HG02885 (cell line): ENCODE results near the gene LGALS3.
A peak's percentile ranks its signal among the peaks of the same experiment; 100 is the strongest.
"Not testable (repeated sequence)": the region's sequence is repeated elsewhere in the genome, so short reads cannot be mapped to it uniquely, and the experiment has no call there.

Experiments
- ATAC-seq: cut with Tn5 transposase; IDR thresholded peaks from one replicate; pipeline ENCODE4 v1.9.1; 2021; ENCODE audit warnings: mild to moderate bottlenecking; ENCODE audit not compliant: unreplicated experiment, poor library complexity

Gene LGALS3

DNA sequence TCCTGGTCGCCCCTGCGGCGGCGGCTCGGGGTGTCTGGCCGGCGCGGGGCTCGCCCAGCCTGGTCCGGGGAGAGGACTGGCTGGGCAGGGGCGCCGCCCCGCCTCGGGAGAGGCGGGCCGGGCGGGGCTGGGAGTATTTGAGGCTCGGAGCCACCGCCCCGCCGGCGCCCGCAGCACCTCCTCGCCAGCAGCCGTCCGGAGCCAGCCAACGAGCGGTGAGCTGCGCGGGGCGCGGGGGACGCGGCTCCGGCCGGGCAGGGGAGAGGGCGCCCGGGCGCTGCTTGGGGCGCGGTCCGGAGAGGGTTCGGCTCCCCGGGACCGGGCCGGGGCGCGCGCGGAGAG is at the start of gene LGALS3:
LGALS3 (plus strand) TSS at position 167 of the 342 bp plus-strand sequence. CDS start 8,122 bp downstream, outside the sequence.
- ATAC-seq, result peak; percentile 78

GRCh38 chr14:55079961-55080360 is 49.1 kb upstream of the LGALS3 start:
- not testable (repeated sequence) for ATAC-seq

GRCh38 chr14:55084401-55085059 is 44.5 kb upstream of the LGALS3 start:
- ATAC-seq, result no peak

DNA sequence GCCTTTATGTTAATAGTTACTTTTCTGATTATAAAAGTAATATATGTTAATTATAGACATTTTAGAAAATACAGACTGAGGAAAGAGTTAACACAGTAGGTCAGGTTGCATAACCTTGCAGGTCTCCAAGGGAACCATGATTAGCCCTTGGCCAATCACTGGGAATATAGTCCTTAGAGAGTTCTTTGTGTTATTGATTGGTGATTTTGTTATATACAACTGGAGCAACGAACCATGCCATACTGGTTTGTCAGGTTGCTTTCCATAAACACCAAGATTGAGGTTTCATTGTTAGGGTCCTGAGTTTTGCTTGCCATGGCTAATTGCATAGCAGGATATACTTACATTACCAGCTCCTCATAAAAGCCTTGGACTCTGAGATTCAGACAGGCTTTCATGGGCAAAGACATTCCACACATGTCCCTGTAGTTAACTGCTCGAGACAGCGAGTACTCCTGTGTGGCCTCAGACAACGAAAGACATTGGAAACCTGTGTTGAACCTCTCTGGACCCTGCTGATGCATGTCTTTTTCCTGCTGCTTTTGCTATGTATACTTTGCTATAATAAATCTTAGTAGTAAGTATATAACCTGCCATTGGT is 43.9 kb upstream of the LGALS3 start:
- no peak for ATAC-seq

- ATAC-seq, result no peak
Observed at GRCh38 chr14:55086938-55087337, 42.1 kb upstream of the LGALS3 start.

DNA sequence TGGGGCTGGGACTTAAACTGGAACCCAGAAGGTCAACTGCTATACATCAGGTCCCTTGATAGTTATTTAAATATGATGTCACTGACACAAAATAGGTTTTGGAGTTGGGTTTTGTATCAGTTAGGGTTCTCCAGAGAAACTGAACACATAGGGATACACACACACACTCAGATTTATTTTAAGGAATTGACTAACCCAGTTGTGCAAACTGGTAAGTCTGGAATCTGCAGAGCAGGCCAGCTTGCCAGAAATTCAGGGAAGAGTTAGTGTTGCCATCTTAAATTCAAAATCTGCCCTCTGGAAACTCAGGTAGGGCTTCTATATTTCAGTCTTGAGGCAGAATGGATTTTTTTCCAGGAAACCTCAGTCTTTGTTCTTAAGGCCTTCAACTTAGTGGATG is 40.7 kb upstream of the LGALS3 start:
- ATAC-seq, result no peak

DNA sequence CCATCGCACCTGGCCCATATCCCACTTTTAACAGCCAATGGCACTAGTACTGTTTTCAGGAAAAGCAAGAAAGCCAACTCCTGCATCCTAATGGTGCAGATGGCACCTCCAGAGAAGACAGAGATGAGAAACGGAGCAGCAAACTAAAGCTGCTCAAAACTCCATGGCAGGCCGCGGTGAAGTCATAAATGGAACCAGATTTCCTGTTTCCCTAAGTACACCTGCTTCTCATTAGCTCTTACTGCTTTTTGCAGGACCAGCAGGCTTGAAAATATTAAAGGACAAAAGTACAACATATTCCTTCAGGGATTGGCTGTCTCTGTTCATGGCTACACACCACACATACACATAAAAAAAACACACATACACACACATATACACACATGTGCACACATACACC is 36.7 kb upstream of the LGALS3 start:
- no peak for ATAC-seq

DNA sequence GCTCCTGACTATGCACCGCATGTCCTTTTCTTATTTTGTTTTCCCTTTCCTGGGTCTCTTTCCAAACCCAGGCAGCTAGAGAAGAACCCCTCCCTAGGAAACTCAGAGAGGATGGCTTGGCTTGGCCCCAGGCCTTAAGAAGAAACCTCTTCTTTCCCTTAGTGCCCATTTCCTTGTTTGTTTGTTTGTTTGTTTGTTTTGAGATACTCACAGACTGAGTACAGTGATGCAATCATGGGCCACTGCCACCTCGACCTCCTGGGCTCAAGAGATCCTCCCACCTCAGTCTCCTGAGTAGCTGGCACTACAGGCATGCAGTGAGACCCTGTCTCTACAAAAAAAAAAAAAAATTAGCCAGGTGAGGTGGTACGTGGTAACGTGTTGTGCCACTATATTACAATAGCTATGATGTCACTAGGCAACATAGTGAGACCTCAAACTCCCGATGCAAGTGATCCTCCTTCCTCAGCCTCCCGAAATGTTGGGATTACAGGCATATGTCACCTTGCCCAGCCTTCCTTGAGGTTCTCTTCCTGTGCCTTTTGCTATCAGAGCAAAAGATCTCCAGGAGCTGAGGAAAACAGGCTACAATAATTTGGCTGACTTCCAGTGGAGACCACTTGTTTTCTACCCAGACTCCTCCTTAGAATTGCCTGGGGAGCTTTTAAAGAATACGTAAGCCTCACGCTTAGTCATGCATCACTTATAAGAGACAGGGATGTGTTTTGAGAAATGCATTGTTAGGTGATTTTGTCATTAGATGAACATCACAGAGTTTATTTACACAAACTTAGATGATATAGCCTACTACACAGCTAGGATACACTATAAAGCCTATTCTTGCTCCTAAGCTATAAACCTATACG is 34.5 kb upstream of the LGALS3 start:
- ATAC-seq, result no peak

- peak; percentile 74 for ATAC-seq
Observed at GRCh38 chr14:55097881-55098560, 31.0 kb upstream of the LGALS3 start.

DNA sequence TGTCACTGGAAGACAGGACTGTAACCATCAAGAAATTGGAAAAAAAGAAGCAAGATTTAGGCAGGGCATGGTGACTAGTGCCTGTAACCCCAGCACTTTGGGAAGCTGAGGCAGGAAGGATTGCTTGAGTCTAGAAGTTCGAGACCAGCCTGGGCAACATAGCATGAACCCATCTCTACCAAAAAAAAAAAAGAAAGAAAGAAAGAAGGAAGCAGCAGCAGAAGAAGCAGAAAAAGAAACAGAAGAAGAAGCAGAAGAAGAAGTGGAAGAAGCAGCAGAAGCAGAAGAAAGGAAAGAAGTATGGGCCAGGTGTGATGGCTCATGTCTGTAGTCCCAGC is 30.5 kb upstream of the LGALS3 start:
- no peak for ATAC-seq

DNA sequence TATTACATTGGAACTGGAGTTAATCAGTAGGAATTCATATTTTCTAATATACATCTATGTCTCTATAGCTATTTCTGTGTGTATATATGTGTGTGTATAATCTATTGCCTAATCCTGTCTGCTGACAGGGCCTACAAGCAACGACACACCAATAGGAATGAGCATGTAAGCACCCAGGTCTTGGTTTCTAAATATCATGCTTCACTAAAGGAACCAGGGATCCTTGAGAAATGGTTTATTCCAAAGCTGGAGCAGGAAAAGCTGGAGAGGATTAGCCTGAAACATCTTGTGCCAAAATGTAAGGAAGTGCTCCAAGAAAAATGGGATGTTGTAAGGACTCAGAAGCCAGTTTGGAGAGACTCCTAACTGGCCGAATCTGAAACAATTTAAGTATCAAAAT is 29.3 kb upstream of the LGALS3 start:
- no peak for ATAC-seq

GRCh38 chr14:55101698-55102097 is 27.4 kb upstream of the LGALS3 start:
- no peak for ATAC-seq

- peak; percentile 60 for ATAC-seq
Observed at GRCh38 chr14:55102141-55102621, 26.9 kb upstream of the LGALS3 start.

- peak; percentile 36 for ATAC-seq
Observed at GRCh38 chr14:55103005-55103640, 25.9 kb upstream of the LGALS3 start.

DNA sequence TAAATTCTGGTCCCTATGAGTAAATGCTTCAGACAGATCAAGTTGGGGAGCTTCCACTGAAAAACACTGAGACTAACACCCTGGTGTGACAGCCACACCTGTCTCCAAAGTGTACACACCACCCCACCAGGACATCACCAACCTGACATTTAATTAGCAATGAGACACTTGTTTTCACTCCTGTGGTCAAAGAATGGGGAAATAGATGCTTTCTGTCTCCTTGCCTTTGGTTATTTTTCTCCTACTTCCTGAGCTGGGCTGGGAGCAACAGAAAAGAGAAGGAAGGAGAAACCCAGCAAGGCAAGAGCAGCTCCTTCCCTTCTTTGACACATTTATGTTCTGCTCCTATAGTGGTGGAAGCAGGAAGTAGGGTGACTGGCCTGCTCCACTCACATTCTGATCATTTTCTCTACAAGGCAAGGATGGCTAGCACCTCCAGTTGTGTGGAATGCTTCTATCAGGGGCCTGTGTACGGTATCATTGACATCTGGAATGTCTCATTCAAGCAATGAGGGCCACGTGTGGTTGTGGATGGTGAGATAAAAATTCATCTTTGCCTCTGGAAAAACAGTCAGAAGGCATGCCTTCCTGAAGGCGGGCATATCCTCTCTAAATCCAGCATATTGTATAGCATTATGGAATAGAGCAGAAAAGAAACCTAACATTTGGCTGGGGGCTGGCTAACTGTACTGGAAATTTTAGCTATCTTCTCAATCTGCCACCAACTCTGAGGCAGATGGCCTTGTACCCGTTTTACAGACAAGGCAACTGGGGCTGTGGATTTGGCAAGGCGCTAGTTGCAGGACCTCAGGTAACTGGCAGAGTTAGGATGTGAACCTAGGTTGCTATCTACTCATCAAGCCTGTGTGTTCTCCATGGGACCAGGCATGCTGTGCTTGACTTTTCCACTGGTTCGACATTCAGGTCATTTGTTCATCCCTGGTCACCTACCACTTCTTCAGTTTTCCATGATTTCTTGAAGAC is 24.8 kb upstream of the LGALS3 start:
- no peak for ATAC-seq

DNA sequence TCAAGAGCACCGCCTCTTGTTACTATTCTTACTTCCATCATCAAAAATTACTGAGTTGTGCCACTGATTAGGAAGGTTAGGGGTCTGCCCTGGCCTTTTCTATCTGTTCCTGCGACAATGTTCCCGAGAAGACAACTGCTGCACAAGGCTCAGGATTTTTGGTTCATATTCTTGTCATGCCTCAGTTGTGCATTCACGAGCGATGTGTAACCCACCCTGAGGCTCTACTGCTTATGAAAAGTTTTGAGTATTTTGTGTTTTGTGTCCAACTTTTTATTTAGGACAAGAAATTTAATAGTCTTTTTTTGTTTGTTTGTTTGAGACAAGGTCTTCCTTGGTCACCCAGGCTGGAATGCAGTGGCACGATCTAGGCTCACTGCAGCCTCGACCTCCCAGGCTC is 23.1 kb upstream of the LGALS3 start:
- ATAC-seq, result no peak

DNA sequence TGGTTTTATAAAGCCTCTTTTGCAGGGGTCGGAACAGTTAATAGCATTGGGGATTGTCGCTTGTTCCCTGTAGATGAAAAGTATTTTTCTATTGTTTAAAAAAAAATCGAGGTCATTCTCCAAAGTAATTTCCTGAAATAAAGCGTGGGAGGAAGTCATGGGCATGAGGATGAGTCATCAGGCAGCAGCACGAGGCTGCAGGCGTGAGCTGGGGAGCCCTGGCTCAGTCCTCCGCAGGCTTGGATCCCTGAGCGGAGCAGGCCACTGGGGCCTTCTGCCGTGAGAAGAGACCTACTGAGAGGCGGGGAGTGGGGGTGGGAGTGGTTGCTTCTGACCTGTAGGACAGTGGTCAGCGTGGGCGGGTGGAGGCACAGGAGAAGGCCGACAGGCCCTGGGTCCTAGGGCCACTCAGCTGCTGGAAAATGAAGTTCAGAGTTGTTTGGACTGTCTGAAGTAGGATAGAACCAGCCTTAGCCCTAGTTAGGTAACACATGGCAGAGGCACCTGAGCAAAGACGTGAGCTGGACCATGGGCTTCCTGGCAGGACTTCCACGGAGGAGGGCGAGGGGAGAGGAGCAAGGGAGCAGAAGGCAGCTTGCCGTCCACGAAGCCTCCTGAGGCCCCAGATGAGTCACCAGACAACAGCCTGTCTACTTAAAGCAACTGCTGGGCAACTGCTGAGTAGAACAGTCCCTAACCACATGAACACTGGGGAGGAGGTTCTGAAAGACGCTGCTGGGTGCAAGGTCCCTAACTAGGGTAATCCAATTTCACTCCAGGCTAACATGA is 21.1 kb upstream of the LGALS3 start:
- ATAC-seq, result peak; percentile 73

GRCh38 chr14:55109836-55110235 is 19.2 kb upstream of the LGALS3 start:
- no peak for ATAC-seq
